CD4-positive, CD25-positive, alpha-beta regulatory T cell (primary cell): ENCODE data around the gene PHACTR2. TPM values are rescaled to one million over a fixed set of nuclear protein-coding genes. Genes with fewer than 3 reads are reported as not detected.
"Not testable (repeated sequence)": the region's sequence is repeated elsewhere in the genome, so short reads cannot be mapped to it uniquely, and the experiment has no call there.

Source experiments
- ATAC-seq, 2 donors: fragments of 150-1000 bp; cut with Tn5 transposase; one replicate each; pipeline ENCODE4 v1.10.0; 2021; ENCODE audit warnings: low read depth in 2 of 2, moderate number of reproducible peaks in 2 of 2, moderate library complexity in 1 of 2
- DNase-seq, 3 donors: peaks; one replicate each; pipeline versions ENCODE4 v3.0.0 to v3.0.0-alpha.2; 2012 to 2022; ENCODE audit warnings: mixed read lengths in 1 of 3
- H3K27ac ChIP-seq: one replicate; pipeline ENCODE4 v1.7.0; 2013; ENCODE audit warnings: mild to moderate bottlenecking, low read length; ENCODE audit not compliant: insufficient read depth, poor library complexity, severe bottlenecking
- H3K27me3 ChIP-seq: one replicate; pipeline ENCODE4 v1.7.0; 2013; ENCODE audit warnings: low read length; ENCODE audit not compliant: control insufficient read depth, insufficient read depth
- H3K36me3 ChIP-seq: one replicate; pipeline ENCODE4 v1.7.0; 2013; ENCODE audit warnings: mild to moderate bottlenecking, low read length, moderate library complexity; ENCODE audit not compliant: control insufficient read depth, insufficient read depth
- H3K4me1 ChIP-seq: 2 replicates; pipeline ENCODE4 v1.7.0; 2013; ENCODE audit warnings: mild to moderate bottlenecking, low read length; ENCODE audit not compliant: insufficient read depth, control insufficient read depth, poor library complexity, severe bottlenecking
- H3K4me3 ChIP-seq: one replicate; pipeline ENCODE4 v1.7.0; 2013; ENCODE audit warnings: low read depth, mild to moderate bottlenecking, low read length, moderate library complexity
- H3K9me3 ChIP-seq, 2 experiments: 1 replicate in 1 of 2; 2 replicates in 1 of 2; pipeline ENCODE4 v1.7.0; 2013; ENCODE audit warnings: low read length in 2 of 2, mild to moderate bottlenecking in 1 of 2, moderate library complexity in 1 of 2; ENCODE audit not compliant: control insufficient read depth in 2 of 2
- H3K27ac Mint-ChIP-seq, 3 donors: one replicate each; pipeline ENCODE4 v1.8.0; 2020 to 2022; ENCODE audit warnings: mild to moderate bottlenecking in 3 of 3, mixed read lengths in 3 of 3, moderate library complexity in 2 of 3
- H3K27me3 Mint-ChIP-seq: one replicate; pipeline ENCODE4 v1.8.0; 2022; ENCODE audit warnings: mild to moderate bottlenecking, mixed read lengths
- H3K36me3 Mint-ChIP-seq: one replicate; pipeline ENCODE4 v1.8.0; 2020; ENCODE audit warnings: mixed read lengths
- H3K4me1 Mint-ChIP-seq, 4 donors: one replicate each; pipeline ENCODE4 v1.8.0; 2020 to 2022; ENCODE audit warnings: mixed read lengths in 4 of 4, mild to moderate bottlenecking in 1 of 4
- H3K4me3 Mint-ChIP-seq, 4 donors: one replicate each; pipeline ENCODE4 v1.8.0; 2020 to 2022; ENCODE audit warnings: mild to moderate bottlenecking in 4 of 4, mixed read lengths in 4 of 4, moderate library complexity in 3 of 4
- H3K9me3 Mint-ChIP-seq, 7 donors: one replicate each; pipeline ENCODE4 v1.8.0; 2020 to 2022; ENCODE audit warnings: mixed read lengths in 7 of 7, mild to moderate bottlenecking in 3 of 7, moderate library complexity in 2 of 7
- polyA plus RNA-seq, 4 donors: library from polyadenylated mRNA; unstranded; fragments of 300-500 nt; fragmentation: Illumina TruSeq; gene quantifications; one replicate each; pipeline ENCODE4 v1.2.3, GENCODE V29; 2021
- total RNA-seq: library from RNA; stranded (reverse); gene quantifications from one replicate; pipeline ENCODE4 v1.2.3, GENCODE V29; 2022

PHACTR2 gene
- total and polyA plus RNA-seq, 5 donors from 2014 or later: 16.1 to 70.2 (median 29.8) TPM

DNA sequence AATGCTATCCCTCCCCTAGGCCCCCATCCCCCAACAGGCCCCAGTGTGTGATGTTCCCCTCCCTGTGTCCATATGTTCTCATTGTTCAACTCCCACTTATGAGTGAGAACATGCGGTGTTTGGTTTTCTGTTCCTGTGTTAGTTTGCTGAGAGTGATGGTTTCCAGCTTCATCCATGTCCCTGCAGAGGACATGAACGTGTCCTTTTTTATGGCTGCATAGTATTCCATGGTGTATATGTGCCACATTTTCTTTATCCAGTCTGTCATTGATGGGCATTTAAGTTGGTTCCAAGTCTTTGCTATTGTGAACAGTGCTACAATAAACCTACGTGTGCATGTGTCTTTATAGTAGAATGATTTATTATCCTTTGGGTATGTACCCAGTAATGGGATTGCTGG is 173.9 kb downstream of the PHACTR2 start:
- H3K27ac ChIP-seq, H3K4me3 Mint-ChIP-seq, H3K27me3 ChIP-seq, H3K9me3 ChIP-seq, H3K4me1 ChIP-seq, ATAC-seq, H3K27me3 Mint-ChIP-seq, DNase-seq, H3K27ac Mint-ChIP-seq, H3K4me3 ChIP-seq: not testable (repeated sequence)
- H3K36me3 ChIP-seq: peaks cover 59% of the 10 kb centered on the region
- H3K36me3 Mint-ChIP-seq: peaks cover 87% of the 10 kb centered on the region
- H3K4me1 Mint-ChIP-seq: peaks cover 20 to 59% (median 39%) of the 10 kb centered on the region in 4 donors
- peaks cover 0 to 17% (median 2%) of the 10 kb centered on the region in 7 donors for H3K9me3 Mint-ChIP-seq

DNA sequence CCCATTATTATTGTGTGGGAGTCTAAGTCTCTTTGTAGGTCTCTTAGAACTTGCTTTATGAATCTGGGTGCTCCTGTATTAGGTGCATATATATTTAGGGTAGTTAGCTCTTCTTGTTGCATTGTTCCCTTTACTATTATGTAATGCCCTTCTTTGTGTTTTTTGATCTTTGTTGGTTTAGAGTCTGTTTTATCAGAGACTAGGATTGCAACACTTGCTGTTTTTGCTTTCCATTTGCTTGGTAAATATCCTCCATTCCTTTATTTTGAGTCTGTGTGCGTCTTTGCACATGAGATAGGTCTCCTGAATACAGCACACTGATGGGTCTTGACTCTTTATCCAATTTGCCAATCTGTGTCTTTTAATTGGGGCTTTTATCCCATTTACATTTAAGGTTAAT is 177.3 kb downstream of the PHACTR2 start:
- peak overlapping the region in 1 of 3 donors; percentile 24 for H3K27ac Mint-ChIP-seq
- not testable (repeated sequence) for ATAC-seq, DNase-seq, H3K27me3 ChIP-seq, H3K4me1 ChIP-seq, H3K9me3 ChIP-seq, H3K27me3 Mint-ChIP-seq, H3K4me3 ChIP-seq, H3K27ac ChIP-seq, H3K4me3 Mint-ChIP-seq
- H3K4me1 Mint-ChIP-seq: peaks cover 7 to 41% (median 22%) of the 10 kb centered on the region in 4 donors
- peaks cover 0 to 17% (median 2%) of the 10 kb centered on the region in 7 donors for H3K9me3 Mint-ChIP-seq
- H3K36me3 Mint-ChIP-seq: peaks cover 92% of the 10 kb centered on the region
- peaks cover 60% of the 10 kb centered on the region for H3K36me3 ChIP-seq

DNA sequence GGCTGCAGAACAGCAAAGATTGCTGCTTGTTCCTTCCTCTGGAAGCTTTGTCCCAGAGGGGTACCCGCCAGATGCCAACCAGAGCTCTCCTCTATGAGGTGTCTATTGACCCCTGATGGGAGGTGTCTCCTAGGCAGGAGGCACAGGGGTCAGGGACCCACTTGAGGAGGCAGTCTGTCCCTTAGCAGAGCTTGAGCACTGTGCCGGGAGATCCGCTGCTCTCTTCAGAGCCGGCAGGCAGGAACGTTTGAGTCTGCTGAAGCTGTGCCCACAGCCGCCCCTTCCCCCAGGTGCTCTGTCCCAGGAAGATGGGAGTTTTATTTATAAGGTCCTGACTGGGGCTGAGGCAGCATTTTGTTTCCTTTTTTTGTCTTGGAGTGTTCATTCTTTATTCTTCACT is 179.0 kb downstream of the PHACTR2 start:
- peaks cover 7 to 38% (median 20%) of the 10 kb centered on the region in 4 donors for H3K4me1 Mint-ChIP-seq
- peaks cover 0 to 12% (median 2%) of the 10 kb centered on the region in 7 donors for H3K9me3 Mint-ChIP-seq
- not testable (repeated sequence) for H3K27ac ChIP-seq, H3K4me3 ChIP-seq, H3K9me3 ChIP-seq, H3K27me3 ChIP-seq, H3K27me3 Mint-ChIP-seq, ATAC-seq, H3K4me3 Mint-ChIP-seq, DNase-seq, H3K4me1 ChIP-seq
- peak overlapping the region in 1 of 3 donors; percentile 60 for H3K27ac Mint-ChIP-seq
- peaks cover 86% of the 10 kb centered on the region for H3K36me3 Mint-ChIP-seq
- peaks cover 63% of the 10 kb centered on the region for H3K36me3 ChIP-seq

DNA sequence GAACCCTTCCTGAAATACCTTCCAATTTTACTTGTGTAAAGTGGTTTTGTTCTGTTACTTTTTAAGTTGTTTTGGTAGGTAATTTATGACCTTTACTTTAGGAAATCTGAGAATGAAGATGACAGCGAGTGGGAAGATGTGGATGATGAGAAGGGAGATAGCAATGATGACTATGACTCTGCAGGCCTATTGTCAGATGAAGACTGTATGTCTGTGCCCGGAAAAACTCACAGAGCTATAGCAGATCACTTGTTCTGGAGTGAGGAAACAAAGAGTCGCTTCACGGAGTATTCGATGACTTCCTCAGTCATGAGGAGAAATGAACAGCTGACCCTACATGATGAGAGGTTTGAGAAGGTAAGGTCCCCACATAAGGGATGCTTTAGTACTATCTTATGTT is 179.9 kb downstream of the PHACTR2 start:
- Mint-ChIP-seq H3K27me3 (no peaks in the 10 kb centered on the region), H3K27ac (peak overlapping the region in 1 of 3 donors; percentile 40), H3K36me3 (peaks cover 79% of the 10 kb centered on the region), H3K9me3 (peaks cover 0 to 9% (median 0%) of the 10 kb centered on the region in 7 donors), H3K4me3 (no peak overlapping the region), H3K4me1 (peaks cover 7 to 30% (median 16%) of the 10 kb centered on the region in 4 donors)
- Histone ChIP-seq H3K9me3 (peaks cover 0 to 3% of the 10 kb centered on the region in 2 experiments), H3K27me3 (no peaks in the 10 kb centered on the region), H3K36me3 (peaks cover 71% of the 10 kb centered on the region), H3K27ac (no peak overlapping the region), H3K4me1 (no peaks in the 10 kb centered on the region), H3K4me3 (no peak overlapping the region)
- DNase-seq: no peak
- ATAC-seq: no peak

DNA sequence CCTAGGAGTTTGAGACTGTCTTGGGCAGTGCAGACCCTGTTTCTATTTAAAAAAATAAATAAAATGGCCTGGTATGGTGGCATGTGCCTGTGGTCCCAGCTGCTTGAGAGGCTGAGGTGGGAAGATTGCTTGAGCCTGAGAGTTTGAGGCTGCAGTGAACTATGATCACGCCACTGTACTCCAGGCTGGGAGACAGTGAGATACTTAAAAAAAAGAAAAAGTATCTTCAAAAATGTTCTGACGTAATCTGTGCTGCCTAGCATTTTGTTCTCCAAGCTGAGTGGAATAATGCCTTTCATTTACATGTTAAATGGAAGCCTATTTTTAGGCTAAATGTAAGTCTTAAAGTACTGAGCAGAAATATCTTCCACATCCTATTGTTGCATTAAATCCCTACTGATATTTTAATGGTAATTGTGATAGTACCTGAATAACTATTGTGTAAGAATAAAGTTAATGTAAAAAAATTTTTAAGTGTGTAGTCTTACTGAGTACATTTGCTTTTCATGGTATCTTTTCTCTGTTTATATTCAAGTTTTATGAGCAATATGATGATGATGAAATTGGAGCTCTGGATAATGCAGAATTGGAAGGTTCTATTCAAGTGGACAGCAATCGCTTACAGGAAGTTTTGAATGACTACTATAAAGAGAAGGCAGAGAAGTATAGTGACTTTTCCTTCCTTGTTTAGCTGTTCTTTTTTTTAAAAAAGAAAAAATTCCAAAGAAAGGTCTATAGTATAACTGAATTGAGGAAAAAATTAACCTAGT is 182.3 kb downstream of the PHACTR2 start:
- Mint-ChIP-seq H3K27me3 (no peaks in the 10 kb centered on the region), H3K9me3 (peaks cover 0 to 5% (median 0%) of the 10 kb centered on the region in 7 donors), H3K27ac (no peak overlapping the region), H3K4me1 (peaks cover 0 to 11% (median 5%) of the 10 kb centered on the region in 4 donors), H3K4me3 (no peak overlapping the region), H3K36me3 (peaks cover 72% of the 10 kb centered on the region)
- no peak overlapping the region for H3K4me3 ChIP-seq
- no peaks in the 10 kb centered on the region for H3K27me3 ChIP-seq
- H3K36me3 ChIP-seq: peaks cover 91% of the 10 kb centered on the region
- H3K9me3 ChIP-seq: peaks cover 0 to 3% of the 10 kb centered on the region in 2 experiments
- DNase-seq (no peak), ATAC-seq (no peak)
- H3K27ac ChIP-seq: no peak overlapping the region
- no peaks in the 10 kb centered on the region for H3K4me1 ChIP-seq

DNA sequence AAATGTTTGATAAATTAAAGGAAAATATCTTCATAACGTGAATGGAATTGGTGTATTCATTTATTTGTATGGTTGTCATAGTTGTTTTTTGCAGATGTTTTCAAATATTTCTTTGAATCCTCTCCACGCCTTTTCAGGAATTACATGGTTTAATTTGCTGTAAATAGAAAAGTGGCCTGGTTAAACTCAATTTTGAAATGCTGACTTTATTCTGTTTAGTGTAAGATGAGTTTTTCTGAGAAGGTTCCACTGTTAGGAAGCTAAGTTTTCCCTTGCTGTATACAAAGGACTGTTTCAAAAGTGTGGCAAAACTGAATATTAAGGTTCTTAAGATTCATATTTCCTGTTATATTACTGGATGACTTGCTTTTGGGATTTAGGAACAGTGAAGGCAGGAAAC is 186.0 kb downstream of the PHACTR2 start:
- H3K4me1 Mint-ChIP-seq: peaks cover 0 to 11% (median 0%) of the 10 kb centered on the region in 4 donors
- no peak for ATAC-seq
- peaks cover 0 to 3% (median 0%) of the 10 kb centered on the region in 7 donors for H3K9me3 Mint-ChIP-seq
- no peaks in the 10 kb centered on the region for H3K9me3 ChIP-seq
- no peak overlapping the region for H3K4me3 ChIP-seq
- H3K36me3 Mint-ChIP-seq: peaks cover 56% of the 10 kb centered on the region
- peak overlapping the region in 1 of 3 donors; percentile 62 for H3K27ac Mint-ChIP-seq
- no peaks in the 10 kb centered on the region for H3K27me3 ChIP-seq
- no peaks in the 10 kb centered on the region for H3K4me1 ChIP-seq
- no peak overlapping the region for H3K27ac ChIP-seq
- no peak overlapping the region for H3K4me3 Mint-ChIP-seq
- peaks cover 57% of the 10 kb centered on the region for H3K36me3 ChIP-seq
- no peaks in the 10 kb centered on the region for H3K27me3 Mint-ChIP-seq
- no peak for DNase-seq

DNA sequence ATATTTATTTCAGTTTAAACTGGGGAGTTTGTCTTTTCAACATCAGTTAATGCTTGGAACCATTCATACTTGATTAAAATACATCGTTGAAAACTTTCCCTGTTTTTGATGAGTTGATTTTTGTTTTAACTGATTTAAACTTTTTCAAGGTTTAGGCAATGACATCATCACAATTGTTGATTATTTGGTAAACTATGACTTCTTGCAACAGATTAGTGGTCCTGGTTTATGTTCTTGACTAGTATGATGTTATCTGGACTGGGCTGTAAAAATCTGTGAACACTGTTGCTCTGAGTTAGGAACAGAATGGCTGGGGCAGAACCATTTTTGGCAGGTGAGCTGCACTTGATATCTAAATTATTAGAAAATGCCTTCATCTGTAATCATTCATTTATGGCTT is 186.5 kb downstream of the PHACTR2 start, which contains the start of gene ZC2HC1B:
ZC2HC1B (plus strand) TSS at position 241 of the 400 bp plus-strand sequence; CDS start at position 307, 66 bp downstream.
- Mint-ChIP-seq H3K36me3 (peaks cover 52% of the 10 kb centered on the region), H3K4me1 (peaks cover 0 to 7% (median 0%) of the 10 kb centered on the region in 4 donors), H3K27ac (peak within 1 kb of the TSS in 1 of 3 donors; percentile 62), H3K4me3 (no peak within 1 kb of the TSS), H3K9me3 (peaks cover 0 to 3% (median 0%) of the 10 kb centered on the region in 7 donors), H3K27me3 (no peaks in the 10 kb centered on the region)
- peaks cover 53% of the 10 kb centered on the region for H3K36me3 ChIP-seq
- no peaks in the 10 kb centered on the region for H3K9me3 ChIP-seq
- DNase-seq (no peak), ATAC-seq (no peak)
- no peak within 1 kb of the TSS for H3K27ac ChIP-seq
- H3K27me3 ChIP-seq: no peaks in the 10 kb centered on the region
- no peaks in the 10 kb centered on the region for H3K4me1 ChIP-seq
- H3K4me3 ChIP-seq: no peak within 1 kb of the TSS
